Adrenal gland (tissue), 19 donors: ENCODE results near the gene VWA3A. TPM values are rescaled to one million over a fixed set of nuclear protein-coding genes. Genes with fewer than 3 reads are reported as not detected.
"Not testable (repeated sequence)": the region's sequence is repeated elsewhere in the genome, so short reads cannot be mapped to it uniquely, and the experiment has no call there.

Experiments used
- DNase-seq, 7 donors: peaks; one replicate each; pipeline ENCODE4 v3.0.0-alpha.2; 2019 to 2020
- H3K27ac ChIP-seq, 5 donors: fragments of 200-600 bp; sonication (generic) in 4 of 5; 1 replicate in 3 of 5; 2 replicates in 2 of 5; pipeline versions ENCODE4 v1.5.1 to v1.8.0; 2016 to 2020; ENCODE audit warnings: mild to moderate bottlenecking in 1 of 5
- H3K27me3 ChIP-seq: fragments of 200-600 bp; 2 replicates; pipeline ENCODE4 v1.8.0; 2021
- H3K36me3 ChIP-seq, 2 donors: fragments of 200-600 bp; replicated peaks in 1 of 2; 1 replicate in 1 of 2; 2 replicates in 1 of 2; pipeline versions ENCODE4 v1.5.1 to v1.8.0; 2018 to 2022
- H3K4me1 ChIP-seq, 2 donors: fragments of 200-600 bp; replicated peaks in 1 of 2; 1 replicate in 1 of 2; 2 replicates in 1 of 2; pipeline versions ENCODE4 v1.5.1 to v1.8.0; 2018 to 2021
- H3K4me3 ChIP-seq, 4 donors: fragments of 200-600 bp; sonication (generic) in 3 of 4; one replicate each; pipeline ENCODE4 v1.5.1; 2016 to 2018
- H3K9me3 ChIP-seq, 3 donors: fragments of 200-600 bp; sonication (generic) in 1 of 3; replicated peaks in 1 of 3; 1 replicate in 2 of 3; 2 replicates in 1 of 3; pipeline versions ENCODE4 v1.5.1 to v1.8.0; 2016 to 2021
- CTCF ChIP-seq, 6 experiments: fragments of 450-650 bp in 4 of 6; fragments of 200-600 bp in 2 of 6; sonication (generic) in 1 of 6; IDR thresholded peaks; 1 replicate in 5 of 6; 2 replicates in 1 of 6; pipeline versions ENCODE4 v1.5.1 to v1.8.0; 2016 to 2021; ENCODE audit warnings: antibody characterized with exemption in 6 of 6, mild to moderate bottlenecking in 2 of 6, moderate library complexity in 1 of 6
- POLR2A ChIP-seq, 2 donors: fragments of 450-650 bp; IDR thresholded peaks; one replicate each; pipeline ENCODE4 v1.6.1; 2017; ENCODE audit warnings: antibody characterized with exemption in 2 of 2, mild to moderate bottlenecking in 2 of 2, moderate library complexity in 1 of 2
- WGBS, 4 donors: extraction: QIAGEN DNeasy Blood & Tissue Kit in 2 of 4; methylation state at CpG; one replicate each; pipeline versions ENCODE4 v1.1.5 to v1.1.7; 2013 to 2017; 5-methylcytosine and 5-hydroxymethylcytosine counted together
- intact Hi-C, 2 donors: fragments of 100-400 bp; cut with DNase I; formaldehyde crosslinking; loops; one replicate each; pipeline versions ENCODE4 v1.14.1 to v1.15.0; 2022 to 2023
- long read RNA-seq, 10 donors: library from polyadenylated mRNA in 3 of 10; unstranded in 2 of 10; stranded (forward) in 1 of 10; transcript quantifications; one replicate each; pipeline ENCODE4 v2.0.0 and lab custom pipeline, GENCODE V29; 2021 to 2026
- polyA plus RNA-seq, 3 donors: library from polyadenylated mRNA; stranded (reverse); fragments of 200-250 nt in 2 of 3; fragments of 350-450 nt in 1 of 3; fragmentation: Illumina TruSeq in 1 of 3; extraction: RNeasy Lipid Tissue Mini Kit (QIAGEN cat#74804) in 1 of 3; gene quantifications; one replicate each; pipeline ENCODE4 v1.2.3, GENCODE V29; 2013 to 2014
- total RNA-seq, 9 donors: library from RNA; depleted of rRNA in 4 of 9; stranded (reverse); fragments of >200 nt in 4 of 9; fragments of 120-200 nt in 1 of 9; fragmentation: NEBNext Ultra II Directional in 1 of 9; extraction: Animal tissue kit (Norgen Biotek cat#: 25700) in 1 of 9; gene quantifications; one replicate each; pipeline versions ENCODE4 v1.1.0 to v1.2.4, GENCODE V29; 2013 to 2023
- donor health status: healthy with polysubstance abuse.
- donor health status: Bipolar disorder and iron deficiency.
- donor health status: DM: yes; HTN: yes; CAD: no.
- donor health status: DM: no; HTN: no; CAD: no.
- donor health status: DM: no; HTN: no; CAD: no.
- donor health status: DM: yes; HTN: yes; CAD: no.

VWA3A gene
- under 1 TPM in 3 of 9 donors, not detected in 6; 0.17 to 0.32 (median 0.19) TPM for total RNA-seq
- under 1 TPM; 0.27 to 0.72 (median 0.35) TPM for polyA plus RNA-seq
- long read RNA-seq, donor 1, result 0 reads
- long read RNA-seq, donor 2, result 0 reads
- long read RNA-seq, donor 3, result 0 reads
- long read RNA-seq, donor 4, result 0 reads
- long read RNA-seq, donor 5, result 0 reads
- long read RNA-seq, donor 6, partial matches to known transcripts, result 1 of 1 reads
- long read RNA-seq, donor 6, other reads (novel, unspliced or antisense), result 0 of 1 reads
- long read RNA-seq, donor 7, result 0 reads
- long read RNA-seq, donor 8, result 0 reads
- long read RNA-seq, donor 9, result 0 reads
- long read RNA-seq, donor 10, result 0 reads

- TF ChIP-seq POLR2A (IDR thresholded peaks at IDR 0.05) (no peak), CTCF (IDR thresholded peaks at IDR 0.05) (no peak)
- WGBS, 4 donors, result 44 to 53% (median 51%) methylated on average over 9 of the region's 9 CpGs
- H3K36me3 ChIP-seq, result no peaks in the 10 kb centered on the region
- intact Hi-C loops, result loop anchor here in 1 of 2 donors (10.0 kb wide), 1 partner anchor 98 kb away; no protein-coding TSS in a partner anchor
- H3K4me1 ChIP-seq, result no peaks in the 10 kb centered on the region
- no peak within 1 kb of the TSS for H3K4me3 ChIP-seq
- no peak within 1 kb of the TSS for H3K27ac ChIP-seq
- H3K9me3 ChIP-seq, result no peaks in the 10 kb centered on the region
- no peaks in the 10 kb centered on the region for H3K27me3 ChIP-seq
- peak in 2 of 7 donors; percentile 8 to 61 for DNase-seq
Measured at GRCh38 chr16:22092143-22092933, at the start of gene VWA3A. Gene VWA3A, plus strand, starts transcription at chr16:22092541. Its CDS starts 97 bp downstream, at chr16:22092638.

GRCh38 chr16:22043882-22044281, 48.5 kb upstream of the VWA3A start:
- H3K36me3 ChIP-seq, H3K4me3 ChIP-seq, DNase-seq, H3K27ac ChIP-seq, H3K27me3 ChIP-seq, H3K4me1 ChIP-seq, H3K9me3 ChIP-seq, intact Hi-C loops: not testable (repeated sequence)
- WGBS, 4 donors, result 92 to 96% (median 93%) methylated on average over 3 of the region's 3 CpGs

GRCh38 chr16:22045888-22046287, 46.5 kb upstream of the VWA3A start:
- H3K36me3 ChIP-seq, H3K27ac ChIP-seq, intact Hi-C loops, H3K4me1 ChIP-seq, H3K9me3 ChIP-seq, DNase-seq, H3K4me3 ChIP-seq, H3K27me3 ChIP-seq: not testable (repeated sequence)
- 61 to 74% (median 69%) methylated on average over 5 of the region's 5 CpGs for WGBS, 4 donors

GRCh38 chr16:22050963-22051362, 41.4 kb upstream of the VWA3A start:
- intact Hi-C loops, result no loop called here

More at GRCh38 chr16:22050963-22051362, 41.4 kb upstream of the VWA3A start:
- H3K27ac ChIP-seq, result no peak overlapping the region
- TF ChIP-seq CTCF (IDR thresholded peaks at IDR 0.05) (no peak), POLR2A (IDR thresholded peaks at IDR 0.05) (no peak)
- no peaks in the 10 kb centered on the region for H3K36me3 ChIP-seq
- H3K4me1 ChIP-seq, result no peaks in the 10 kb centered on the region
- no peaks in the 10 kb centered on the region for H3K27me3 ChIP-seq
- no peak for DNase-seq
- no peak overlapping the region for H3K4me3 ChIP-seq
- H3K9me3 ChIP-seq, result no peaks in the 10 kb centered on the region
- 92 to 96% (median 94%) methylated on average over 4 of the region's 4 CpGs for WGBS, 4 donors
